ENCODE results near the gene PRMT1.

Gene PRMT1

DNA sequence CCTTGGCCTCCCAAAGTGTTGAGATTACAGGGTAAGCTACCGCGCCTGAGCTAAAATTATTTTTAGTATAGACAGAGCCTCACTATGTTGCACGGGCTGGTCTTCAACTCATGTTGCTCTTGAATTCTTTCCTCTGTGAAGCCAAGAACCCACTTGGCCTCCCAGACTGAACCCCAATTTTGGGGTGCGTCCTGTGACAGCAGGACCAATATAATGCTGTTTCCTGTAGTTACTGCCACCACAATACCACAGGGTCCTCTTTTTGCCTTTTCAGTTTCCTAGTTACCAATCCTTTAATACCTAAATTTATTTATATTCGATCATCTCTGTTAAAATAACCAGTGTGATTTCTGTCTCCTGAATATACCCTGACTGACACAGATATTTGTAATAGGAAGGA is 53.1 kb downstream of the PRMT1 start:
- no peak for DNase-seq

Data from DMS79 treated with DMSO at 0.1 percent for 48 hours (cell line).